H1 (cell line): Measurements from ENCODE around the gene EXOC2. TPM values are rescaled to one million over a fixed set of nuclear protein-coding genes. Genes with fewer than 3 reads are reported as not detected.

Source experiments
- CTCF ChIA-PET: fragments of 300-600 bp; sonication (Branson Sonifier 250); formaldehyde crosslinking; loops from one replicate; lab custom pipeline; 2021; ENCODE audit not compliant: partially characterized antibody; lab: Charles Lee
- POLR2A ChIA-PET: fragments of 300-600 bp; sonication (Branson Sonifier 250); formaldehyde crosslinking; loops from one replicate; lab custom pipeline; 2021; ENCODE audit warnings: inconsistent platforms; ENCODE audit not compliant: partially characterized antibody; lab: Charles Lee
- DNase-seq, 2 experiments: peaks; one replicate each; pipeline versions ENCODE4 v3.0.0 to v3.0.0-alpha.2; 2010 to 2022; ENCODE audit warnings: low spot score in 2 of 2, low read depth in 1 of 2, mixed read lengths in 1 of 2
- FAIRE-seq: peaks from 2 replicates; lab custom pipeline; 2011; peaks lifted over from hg19 to GRCh38; lab: Jason Lieb, UNC
- H2AFZ ChIP-seq: 2 replicates; pipeline ENCODE4 v1.8.1; 2012; ENCODE audit warnings: low read length, inconsistent platforms
- H2AK5ac ChIP-seq: 2 replicates; pipeline ENCODE4 v1.6.1; 2013; ENCODE audit warnings: low read depth, low read length
- H2BK120ac ChIP-seq: replicated peaks from 2 replicates; pipeline ENCODE3; 2013; ENCODE audit warnings: low read depth, low read length, inconsistent platforms
- H2BK12ac ChIP-seq: 2 replicates; pipeline ENCODE4 v1.6.1; 2013; ENCODE audit warnings: low read depth, low read length
- H2BK15ac ChIP-seq: 2 replicates; pipeline ENCODE4 v1.6.1; 2013; ENCODE audit warnings: low read length
- H2BK20ac ChIP-seq: 2 replicates; pipeline ENCODE4 v1.6.1; 2013; ENCODE audit warnings: low read length
- H2BK5ac ChIP-seq: 2 replicates; pipeline ENCODE4 v1.6.1; 2013; ENCODE audit warnings: low read depth, low read length
- H3K14ac ChIP-seq: 2 replicates; pipeline ENCODE4 v1.6.1; 2013; ENCODE audit warnings: inconsistent platforms; ENCODE audit not compliant: insufficient read length
- H3K18ac ChIP-seq: 2 replicates; pipeline ENCODE4 v1.6.1; 2013; ENCODE audit warnings: low read length; ENCODE audit errors: extremely low read depth
- H3K23ac ChIP-seq: 2 replicates; pipeline ENCODE4 v1.6.1; 2013; ENCODE audit warnings: inconsistent platforms; ENCODE audit not compliant: insufficient read length
- H3K23me2 ChIP-seq: 2 replicates; pipeline ENCODE4 v1.6.1; 2013; ENCODE audit warnings: low read depth, low read length
- H3K27ac ChIP-seq: 2 replicates; pipeline ENCODE4 v1.6.1; 2011; ENCODE audit warnings: low read depth, low read length, inconsistent platforms
- H3K27me3 ChIP-seq, 4 experiments: replicated peaks in 1 of 4; 1 replicate in 1 of 4; 2 replicates in 3 of 4; pipeline versions ENCODE4 v1.6.1 to v1.8.1; 2011 to 2013; ENCODE audit warnings: low read length in 3 of 4, mild to moderate bottlenecking in 3 of 4, inconsistent platforms in 2 of 4, mixed read lengths in 2 of 4, moderate library complexity in 1 of 4; ENCODE audit not compliant: control insufficient read depth in 3 of 4, insufficient read depth in 3 of 4; ENCODE audit errors: extremely low read depth in 1 of 4
- H3K36me3 ChIP-seq, 4 experiments: 2 replicates each; pipeline versions ENCODE4 v1.6.1 to v1.8.1; 2011 to 2013; ENCODE audit warnings: mild to moderate bottlenecking in 4 of 4, low read length in 3 of 4, moderate library complexity in 2 of 4, control low read depth in 1 of 4, inconsistent platforms in 1 of 4; ENCODE audit not compliant: insufficient read depth in 4 of 4, control insufficient read depth in 2 of 4
- H3K4ac ChIP-seq: replicated peaks from 2 replicates; pipeline ENCODE3; 2013; ENCODE audit warnings: low read length, low read depth, mixed read lengths, inconsistent platforms; ENCODE audit not compliant: insufficient read length
- H3K4me1 ChIP-seq, 4 experiments: replicated peaks in 1 of 4; 1 replicate in 1 of 4; 2 replicates in 3 of 4; pipeline versions ENCODE4 v1.6.1 to v1.8.1; 2011 to 2013; ENCODE audit warnings: low read length in 3 of 4, inconsistent platforms in 2 of 4, mixed read lengths in 1 of 4; ENCODE audit not compliant: insufficient read depth in 4 of 4, control insufficient read depth in 3 of 4
- H3K4me2 ChIP-seq, 2 experiments: 2 replicates each; pipeline versions ENCODE4 v1.6.1 to v1.8.1; 2011 to 2013; ENCODE audit warnings: low read depth in 2 of 2, low read length in 2 of 2, control low read depth in 1 of 2, inconsistent platforms in 1 of 2, mild to moderate bottlenecking in 1 of 2; ENCODE audit not compliant: insufficient read depth in 1 of 2
- H3K4me3 ChIP-seq, 4 experiments: fragments of 200-600, 300-600 bp in 1 of 4; sonication (generic), shearing (Covaris generic), sonication (Bioruptor Twin) in 1 of 4; 2 replicates each; pipeline versions ENCODE4 v1.5.1 to v1.8.1; 2011 to 2016; ENCODE audit warnings: low read length in 4 of 4, low read depth in 3 of 4, control low read depth in 2 of 4, inconsistent platforms in 2 of 4, mild to moderate bottlenecking in 2 of 4, mixed read lengths in 1 of 4, moderate library complexity in 1 of 4; ENCODE audit not compliant: insufficient read depth in 2 of 4; ENCODE audit errors: extremely low read depth in 1 of 4
- H3K56ac ChIP-seq: replicated peaks from 2 replicates; pipeline ENCODE3; 2013; ENCODE audit warnings: low read depth, mild to moderate bottlenecking, mixed read lengths, low read length, inconsistent platforms; ENCODE audit not compliant: insufficient read length
- H3K79me1 ChIP-seq: 2 replicates; pipeline ENCODE4 v1.6.1; 2013; ENCODE audit warnings: low read depth, low read length, control low read depth
- H3K79me2 ChIP-seq, 2 experiments: 2 replicates each; pipeline versions ENCODE4 v1.6.1 to v1.8.1; 2012 to 2013; ENCODE audit warnings: low read length in 2 of 2, mild to moderate bottlenecking in 2 of 2, inconsistent platforms in 1 of 2; ENCODE audit not compliant: insufficient read depth in 2 of 2, control insufficient read depth in 1 of 2
- H3K9ac ChIP-seq, 4 experiments: replicated peaks in 1 of 4; 1 replicate in 1 of 4; 2 replicates in 3 of 4; pipeline versions ENCODE4 v1.6.1 to v1.8.1; 2011 to 2013; ENCODE audit warnings: low read depth in 3 of 4, low read length in 3 of 4, control low read depth in 2 of 4, mild to moderate bottlenecking in 2 of 4, moderate library complexity in 2 of 4, inconsistent platforms in 1 of 4; ENCODE audit errors: extremely low read depth in 1 of 4
- H3K9me3 ChIP-seq, 2 experiments: 2 replicates each; pipeline versions ENCODE4 v1.6.1 to v1.8.1; 2012 to 2013; ENCODE audit warnings: mild to moderate bottlenecking in 2 of 2, moderate library complexity in 2 of 2, control low read depth in 1 of 2, inconsistent platforms in 1 of 2, low read depth in 1 of 2, low read length in 1 of 2, mixed read lengths in 1 of 2; ENCODE audit not compliant: insufficient read depth in 2 of 2
- H4K20me1 ChIP-seq, 2 experiments: replicated peaks in 1 of 2; 2 replicates each; pipeline versions ENCODE3 to v1.8.1; 2011 to 2013; ENCODE audit warnings: inconsistent platforms in 2 of 2, low read length in 2 of 2, mild to moderate bottlenecking in 1 of 2; ENCODE audit not compliant: insufficient read depth in 2 of 2, control insufficient read depth in 1 of 2
- H4K5ac ChIP-seq: 2 replicates; pipeline ENCODE4 v1.6.1; 2013; ENCODE audit warnings: low read length, low read depth, mixed read lengths, inconsistent platforms; ENCODE audit not compliant: insufficient read length
- H4K8ac ChIP-seq: 2 replicates; pipeline ENCODE4 v1.8.0; 2013; ENCODE audit warnings: mild to moderate bottlenecking, moderate library complexity, low read length, inconsistent platforms; ENCODE audit not compliant: insufficient read depth; ENCODE audit errors: extremely low read depth
- H4K91ac ChIP-seq: replicated peaks from 2 replicates; pipeline ENCODE3; 2013; ENCODE audit warnings: low read length, mixed read lengths, inconsistent platforms; ENCODE audit not compliant: insufficient read length
- ASH2L ChIP-seq: fragments of 200-600, 300-600 bp; sonication (generic); IDR thresholded peaks from one replicate; pipeline ENCODE4 v1.7.1; 2017; ENCODE audit warnings: low read length
- JUND ChIP-seq: IDR thresholded peaks from 2 replicates; pipeline ENCODE4 v1.6.1; 2011; ENCODE audit warnings: mild to moderate bottlenecking, improper control_type of control experiment, low read length
- WGBS, 2 experiments: shearing (Covaris generic) in 1 of 2; methylation state at CpG; one replicate each; pipeline versions ENCODE4 v1.1.6 to v1.1.7; 2013 to 2015; ENCODE audit warnings: low lambda C conversion rate in 2 of 2, mixed read lengths in 2 of 2, inconsistent platforms in 1 of 2, low coverage in 1 of 2, missing lambda C conversion rate in 1 of 2; ENCODE audit not compliant: insufficient replicate concordance in 2 of 2, insufficient coverage in 1 of 2, insufficient read length in 1 of 2; ENCODE audit errors: extremely low coverage in 1 of 2, missing lambda C conversion rate in 1 of 2; 5-methylcytosine and 5-hydroxymethylcytosine counted together
- polyA plus RNA-seq, 7 experiments: library from polyadenylated mRNA; depleted of rRNA in 3 of 7; stranded (reverse) in 5 of 7; unstranded in 2 of 7; fragments of >200 nt in 5 of 7; fragments of 200-250 nt in 2 of 7; gene quantifications; 1 replicate in 5 of 7; 2 replicates in 1 of 7; 4 replicates in 1 of 7; pipeline versions ENCODE4 v1.2.1 to v1.2.3, GENCODE V29; 2011 to 2013; ENCODE audit warnings: missing spikeins in 2 of 7, mixed read lengths in 2 of 7
- total RNA-seq: library from RNA; stranded (reverse); fragmentation: NEBNext Ultra II Directional; extraction: Animal tissue kit (Norgen Biotek cat#: 25700); gene quantifications from 2 replicates; pipeline ENCODE4 v1.2.1, GENCODE V29; 2021

Gene EXOC2
- total and polyA plus RNA-seq, 2 of the 8 experiments (the other 6 are each of a cell fraction or from before 2014, with no cell fraction given) = 25.5 to 44.4 TPM

DNA sequence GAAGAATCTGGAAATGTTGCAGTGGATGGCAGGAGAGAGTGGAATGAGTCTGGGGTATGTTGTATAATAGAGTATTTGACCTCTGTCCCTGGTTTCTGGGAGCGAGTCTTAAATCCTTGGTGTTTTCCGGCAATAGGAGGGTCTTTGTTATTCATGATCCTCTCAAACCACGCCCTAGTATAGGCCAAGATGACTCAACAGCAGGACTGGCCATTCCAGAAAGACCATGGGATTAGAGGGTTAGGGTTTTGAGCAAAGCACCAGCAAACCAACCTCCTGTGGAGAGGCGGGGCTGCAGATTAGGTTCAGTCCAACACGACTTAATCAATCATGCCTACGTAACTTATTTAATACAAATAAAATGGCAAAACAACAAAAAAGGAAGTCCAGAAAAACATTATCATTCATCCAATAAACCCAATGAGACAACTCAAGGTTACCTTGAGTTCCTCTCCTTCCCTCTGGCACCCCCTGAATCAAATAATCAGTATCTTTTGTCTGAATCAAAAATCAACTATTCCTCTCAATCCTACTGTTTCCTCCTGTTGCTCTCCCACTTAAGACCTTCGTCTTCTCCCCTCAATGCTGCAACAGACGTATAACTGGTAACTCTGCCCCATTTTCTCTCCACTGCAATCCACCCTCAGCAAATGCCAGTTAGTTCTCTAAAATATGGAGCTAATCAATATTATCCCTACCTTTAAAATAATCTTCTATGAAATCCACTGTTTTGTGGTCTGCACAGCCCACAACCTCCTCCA is 51.5 kb downstream of the EXOC2 start:
- DNase-seq (no peak), FAIRE-seq (no peak)
- no peak overlapping the region for H4K8ac ChIP-seq

More for the DNA sequence above, 51.5 kb downstream of the EXOC2 start:
- Histone ChIP-seq H3K9ac (no peak overlapping the region), H2AK5ac (no peak overlapping the region), H3K23me2 (no peaks in the 10 kb centered on the region), H2AFZ (no peak overlapping the region), H3K27me3 (no peaks in the 10 kb centered on the region), H3K27ac (no peak overlapping the region), H3K4ac (no peak overlapping the region), H4K5ac (no peak overlapping the region), H2BK20ac (no peak overlapping the region), H4K91ac (no peak overlapping the region), H2BK12ac (no peak overlapping the region), H4K20me1 (no peaks in the 10 kb centered on the region), H2BK15ac (no peak overlapping the region), H2BK5ac (0 out of 2 replicates have a peak overlapping the region, but pooled peaks have one; percentile 14), H3K56ac (no peak overlapping the region), H3K79me2 (peaks cover 0 to 75% of the 10 kb centered on the region in 2 experiments; a peak in 3 of 4 replicates), H3K4me2 (no peak overlapping the region), H3K4me3 (no peak overlapping the region), H3K79me1 (peaks cover 4% of the 10 kb centered on the region; the same call in 1 of the 2 replicates), H2BK120ac (no peak overlapping the region), H3K9me3 (no peaks in the 10 kb centered on the region; a peak in 1 of 4 replicates), H3K14ac (no peak overlapping the region), H3K18ac (no peak overlapping the region), H3K36me3 (peaks cover 0 to 5% (median 0%) of the 10 kb centered on the region in 4 experiments; a peak in 3 of 8 replicates), H3K23ac (no peak overlapping the region), H3K4me1 (peaks cover 0 to 10% (median 0%) of the 10 kb centered on the region in 4 experiments; a peak in 2 of 7 replicates)
- TF ChIP-seq JUND = peak; percentile 50; the same call in 1 of the 2 replicates
- no peak for TF ChIP-seq ASH2L
- 95% methylated on average over 8 of the region's 8 CpGs; no CpG with 5 or more reads in 1 of the 2 experiments for WGBS, 2 experiments
- ChIA-PET CTCF (interaction anchor here (0.6 to 1.4 kb wide), 4 partner anchors 9 to 20 kb away, joined by 3 to 5 read pairs (median 4); no protein-coding TSS in a partner anchor), POLR2A (no interaction called here)
